HG03196 (cell line): ENCODE data around the gene LGALS9B.
"Not testable (repeated sequence)": the region's sequence is repeated elsewhere in the genome, so short reads cannot be mapped to it uniquely, and the experiment has no call there.

Experiments used
- ATAC-seq: cut with Tn5 transposase; IDR thresholded peaks from one replicate; pipeline ENCODE4 v1.9.1; 2021; ENCODE audit not compliant: unreplicated experiment

The LGALS9B gene

DNA sequence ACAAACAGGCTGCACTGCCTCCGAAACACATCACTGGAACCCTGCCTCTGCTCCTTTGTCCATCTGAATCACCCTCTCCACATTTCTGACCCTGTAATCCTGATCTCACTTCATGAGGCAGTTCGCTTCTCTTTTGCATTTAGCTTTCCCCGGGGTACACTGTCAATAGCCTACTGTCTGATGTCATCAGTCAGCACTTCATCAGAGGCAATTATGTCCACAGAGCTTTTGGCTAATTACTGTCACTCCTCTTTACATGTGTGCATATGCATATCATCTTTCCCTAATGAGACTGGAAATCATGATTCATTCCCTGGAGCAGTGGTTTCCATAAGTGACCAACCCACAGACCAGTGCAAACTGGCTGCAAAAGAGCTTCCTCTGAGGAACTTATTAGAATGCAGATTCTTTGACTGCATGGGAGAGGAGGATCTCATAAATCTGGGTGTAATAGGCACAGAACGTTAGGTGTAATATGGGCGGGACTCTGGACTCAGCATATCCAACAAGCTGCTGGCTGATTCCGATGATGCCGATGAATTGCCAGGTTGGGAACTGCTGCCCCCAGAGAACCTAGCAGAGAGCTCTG, 49.8 kb downstream of the LGALS9B start:
- ATAC-seq = not testable (repeated sequence)

DNA sequence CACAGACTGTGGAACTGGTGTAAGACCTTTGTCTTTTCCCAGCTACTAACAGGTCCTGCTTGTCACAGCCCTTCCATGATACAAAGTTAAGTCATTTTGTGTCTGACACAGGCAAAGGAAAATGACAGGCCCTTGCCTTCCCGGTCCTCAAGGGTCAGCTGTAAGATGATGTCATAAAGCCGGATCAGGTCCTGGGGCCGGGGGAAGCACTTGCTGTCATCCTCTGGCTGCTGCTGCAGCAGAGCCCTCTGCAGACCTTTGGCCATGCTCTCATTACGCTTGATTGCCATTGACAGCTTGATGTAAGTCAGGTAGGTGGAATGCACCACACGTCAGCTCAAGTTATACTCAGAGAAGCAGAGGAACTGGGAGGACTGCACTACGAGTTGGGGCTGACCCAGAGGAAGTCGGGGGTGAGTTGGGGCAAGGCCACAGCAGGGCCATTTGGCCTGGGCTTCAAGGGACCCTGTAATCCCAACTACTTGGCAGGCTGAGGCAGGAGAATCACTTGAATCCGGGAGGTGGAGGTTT, 50.9 kb downstream of the LGALS9B start:
- not testable (repeated sequence) for ATAC-seq

DNA sequence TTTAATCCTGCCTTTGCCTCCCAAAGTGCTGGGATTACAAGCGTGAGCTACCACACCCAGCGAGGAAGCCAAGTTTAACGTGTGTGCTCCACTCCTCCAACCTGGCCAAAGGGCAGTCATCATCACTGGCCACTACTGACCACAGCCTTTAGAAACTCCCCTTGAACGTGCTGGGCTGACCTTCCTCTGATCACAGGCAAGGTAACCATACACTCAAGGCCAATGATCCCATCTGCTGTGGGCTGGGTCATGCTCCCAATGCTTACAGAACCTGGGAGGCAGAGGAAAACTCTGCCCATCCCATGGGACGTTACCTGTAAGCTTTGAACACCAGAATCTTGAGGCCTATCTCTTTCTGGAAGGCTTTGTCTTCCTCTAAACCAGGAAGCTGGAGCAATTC, 51.9 kb downstream of the LGALS9B start:
- ATAC-seq = not testable (repeated sequence)

DNA sequence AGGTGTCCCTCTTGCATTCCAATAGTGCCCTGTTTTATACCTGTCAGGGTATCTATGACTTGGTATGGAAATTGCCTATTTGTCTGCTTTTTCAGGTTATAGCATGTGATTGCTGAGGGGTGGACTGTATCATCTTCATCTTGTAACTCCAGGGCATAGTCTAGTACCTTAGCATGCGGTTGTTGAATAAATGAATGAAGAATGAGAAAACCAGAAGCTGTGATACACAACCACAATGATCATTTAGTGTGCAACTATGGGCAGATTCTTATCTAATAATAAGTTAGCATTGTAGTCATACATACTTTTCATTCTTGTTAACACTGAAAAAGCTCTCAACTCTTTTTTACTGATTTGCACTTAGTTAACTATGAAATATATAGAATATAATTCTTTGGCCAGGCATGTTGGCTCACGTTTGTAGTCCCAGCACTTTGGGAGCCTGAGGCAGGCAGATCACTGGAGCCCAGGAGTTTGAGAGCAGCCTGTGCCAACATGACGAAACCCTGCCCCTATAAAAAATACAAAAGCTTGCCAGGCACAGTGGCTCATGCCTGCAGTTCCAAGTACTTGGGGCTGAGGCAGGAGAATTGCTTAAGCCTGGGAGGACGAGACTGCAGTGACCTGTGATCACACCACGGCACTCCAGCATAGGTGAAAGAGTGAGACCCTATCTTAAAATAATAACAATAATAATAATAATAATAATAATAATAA, 65.9 kb downstream of the LGALS9B start:
- not testable (repeated sequence) for ATAC-seq

DNA sequence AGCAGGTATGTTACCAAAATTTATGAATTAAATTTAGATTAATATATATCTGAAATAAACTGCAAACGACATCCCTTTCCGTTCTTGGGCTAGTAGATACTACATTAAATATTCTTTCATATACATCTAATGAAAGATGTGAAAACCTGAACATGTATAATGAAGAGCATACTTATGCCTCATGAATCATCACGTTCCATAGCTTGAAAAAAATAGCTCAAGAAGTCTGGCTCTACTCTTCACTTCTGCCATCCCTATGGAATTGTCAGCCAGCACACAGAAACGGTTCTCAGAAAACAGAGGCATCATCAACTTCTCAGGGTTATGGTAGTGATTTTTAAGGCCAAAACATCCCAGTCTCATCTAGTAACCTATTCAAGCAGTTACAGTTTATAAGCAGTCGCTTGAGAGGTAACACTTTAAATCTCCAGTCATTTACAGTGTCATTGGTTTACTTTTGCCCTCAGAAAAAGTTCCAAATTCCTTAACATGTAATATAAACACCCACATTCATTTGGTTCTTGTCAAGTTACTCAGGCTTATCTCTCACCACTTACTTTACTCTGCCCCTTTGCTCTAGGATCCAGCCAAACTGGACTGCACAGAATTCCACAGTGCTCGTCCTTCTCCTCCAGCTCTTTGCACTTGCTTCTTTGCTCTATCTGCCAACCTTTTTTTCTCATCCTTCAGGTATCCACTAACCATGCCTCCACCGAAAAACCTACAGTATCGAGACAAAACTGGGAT, 66.6 kb downstream of the LGALS9B start:
- not testable (repeated sequence) for ATAC-seq
